OCI-LY7 (cell line): ENCODE results near the gene CHPT1. TPM values are rescaled to one million over a fixed set of nuclear protein-coding genes. Genes with fewer than 3 reads are reported as not detected.

Experiments used
- BruUV-seq: library from RNA; stranded (reverse); fragments of 400-500 nt; replicated peaks from 2 replicates; lab custom pipeline; 2021; lab: Mats Ljungman, UMichigan
- CTCF ChIA-PET: fragments of 300-600 bp; sonication (Branson Sonifier 250); formaldehyde crosslinking; loops from one replicate; lab custom pipeline; 2022; ENCODE audit warnings: antibody characterized with exemption; ENCODE audit not compliant: unreplicated experiment; lab: Charles Lee
- POLR2A ChIA-PET: fragments of 300-600 bp; sonication (Branson Sonifier 250); formaldehyde crosslinking; loops from one replicate; lab custom pipeline; 2022; ENCODE audit warnings: antibody characterized with exemption; lab: Charles Lee
- DNase-seq: peaks from one replicate; pipeline ENCODE4 v3.0.0-alpha.2; 2015; ENCODE audit warnings: low spot score
- H2AFZ ChIP-seq: fragments of 200-600 bp; sonication (generic), shearing (Covaris generic); 2 replicates; pipeline ENCODE4 v1.6.1; 2014; ENCODE audit warnings: mild to moderate bottlenecking, antibody characterized with exemption, low read length, moderate library complexity
- H3K27ac ChIP-seq: fragments of 200-600 bp; sonication (generic); 2 replicates; pipeline ENCODE4 v1.5.1; 2014; ENCODE audit warnings: mixed run types, low read depth, mild to moderate bottlenecking, moderate library complexity, low read length, inconsistent platforms; ENCODE audit not compliant: poor library complexity, severe bottlenecking
- H3K36me3 ChIP-seq: fragments of 200-600 bp; sonication (generic); 2 replicates; pipeline ENCODE4 v1.6.1; 2014; ENCODE audit warnings: mild to moderate bottlenecking, antibody characterized with exemption, low read length, moderate library complexity, mixed read lengths; ENCODE audit not compliant: insufficient read depth
- H3K4me1 ChIP-seq: fragments of 200-600 bp; sonication (generic); 2 replicates; pipeline ENCODE4 v1.5.1; 2014; ENCODE audit warnings: mild to moderate bottlenecking, low read length; ENCODE audit not compliant: insufficient read depth, poor library complexity, severe bottlenecking
- H3K4me2 ChIP-seq: fragments of 200-600 bp; sonication (generic); 2 replicates; pipeline ENCODE4 v1.6.1; 2014; ENCODE audit warnings: mild to moderate bottlenecking, low read length
- H3K4me3 ChIP-seq: fragments of 200-600 bp; sonication (generic); 2 replicates; pipeline ENCODE4 v1.5.1; 2014; ENCODE audit warnings: mild to moderate bottlenecking, low read depth, low read length; ENCODE audit not compliant: poor library complexity, severe bottlenecking
- H3K79me2 ChIP-seq: fragments of 200-600 bp; sonication (generic); 2 replicates; pipeline ENCODE4 v1.6.1; 2016; ENCODE audit warnings: low read depth, mild to moderate bottlenecking, low read length, moderate library complexity, mixed read lengths; ENCODE audit not compliant: insufficient read depth
- H3K9me2 ChIP-seq: fragments of 200-600 bp; sonication (generic); 2 replicates; pipeline ENCODE4 v1.6.1; 2016; ENCODE audit warnings: mild to moderate bottlenecking, low read length, mixed read lengths; ENCODE audit not compliant: insufficient read depth
- H3K9me3 ChIP-seq: fragments of 200-600 bp; sonication (generic); 2 replicates; pipeline ENCODE4 v1.6.1; 2014; ENCODE audit warnings: mild to moderate bottlenecking, mixed run types, low read length, mixed read lengths
- H4K20me1 ChIP-seq: fragments of 200-600 bp; sonication (generic); 2 replicates; pipeline ENCODE4 v1.6.1; 2014; ENCODE audit warnings: mild to moderate bottlenecking, antibody characterized with exemption, low read length, moderate library complexity, mixed read lengths; ENCODE audit not compliant: insufficient read depth
- EZH2phosphoT487 ChIP-seq: fragments of 200-600 bp; sonication (generic); IDR thresholded peaks from 2 replicates; pipeline ENCODE4 v1.6.1; 2018; ENCODE audit warnings: low read depth, borderline replicate concordance, mild to moderate bottlenecking, mixed run types, antibody characterized with exemption, low read length, moderate library complexity, mixed read lengths
- intact Hi-C: fragments of 100-400 bp; cut with micrococcal nuclease; formaldehyde crosslinking; loops from one replicate; pipeline ENCODE4 v1.10.0; 2022; ENCODE audit not compliant: unreplicated experiment
- total RNA-seq, 2 experiments: library from RNA; depleted of rRNA in 1 of 2; stranded (reverse); fragments of >200 nt in 1 of 2; shearing (Covaris generic) in 1 of 2; gene quantifications; 2 replicates each; pipeline ENCODE4 v1.2.3, GENCODE V29; 2014 to 2022
- TF ChIP-seq, protein P1 (sequence below): fragments of 200-600 bp; sonication (generic); conservative IDR thresholded peaks from 2 replicates; pipeline ENCODE4 v1.5.1; 2014; ENCODE audit warnings: mild to moderate bottlenecking, antibody characterized with exemption, low read length, moderate library complexity, mixed read lengths

Gene CHPT1
- total RNA-seq, 2 experiments from 2014 or later: 44.3 to 56.6 TPM

DNA sequence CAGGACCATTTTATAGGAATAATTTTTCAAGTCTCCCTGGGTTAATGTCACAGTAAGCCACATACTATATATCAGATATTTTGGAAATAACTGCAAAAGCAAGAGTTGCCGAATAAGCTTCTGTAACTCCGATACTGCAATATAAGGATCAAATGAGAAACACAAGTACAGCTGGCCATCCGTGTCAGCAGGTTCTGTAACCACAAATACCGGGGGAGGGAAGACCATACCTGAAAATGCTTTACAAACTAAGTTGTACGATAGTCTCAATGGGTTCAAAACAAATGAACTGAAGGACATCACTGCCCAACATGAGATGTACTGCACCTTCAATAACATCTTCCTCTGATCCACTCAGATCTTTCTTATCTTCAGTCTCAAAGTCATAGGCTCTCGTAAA lies 40.0 kb downstream of the CHPT1 start:
- DNase-seq: no peak
- no peak overlapping the region for H3K27ac ChIP-seq
- no peak overlapping the region for H3K4me3 ChIP-seq
- no peak overlapping the region for H3K4me2 ChIP-seq
- no peaks in the 10 kb centered on the region for H3K79me2 ChIP-seq
- H3K4me1 ChIP-seq: peaks cover 23% of the 10 kb centered on the region
- no peak overlapping the region for H2AFZ ChIP-seq
- no peaks in the 10 kb centered on the region for H3K9me2 ChIP-seq
- TF ChIP-seq EZH2phosphoT487: no peak
- TF ChIP-seq, protein P1, sequence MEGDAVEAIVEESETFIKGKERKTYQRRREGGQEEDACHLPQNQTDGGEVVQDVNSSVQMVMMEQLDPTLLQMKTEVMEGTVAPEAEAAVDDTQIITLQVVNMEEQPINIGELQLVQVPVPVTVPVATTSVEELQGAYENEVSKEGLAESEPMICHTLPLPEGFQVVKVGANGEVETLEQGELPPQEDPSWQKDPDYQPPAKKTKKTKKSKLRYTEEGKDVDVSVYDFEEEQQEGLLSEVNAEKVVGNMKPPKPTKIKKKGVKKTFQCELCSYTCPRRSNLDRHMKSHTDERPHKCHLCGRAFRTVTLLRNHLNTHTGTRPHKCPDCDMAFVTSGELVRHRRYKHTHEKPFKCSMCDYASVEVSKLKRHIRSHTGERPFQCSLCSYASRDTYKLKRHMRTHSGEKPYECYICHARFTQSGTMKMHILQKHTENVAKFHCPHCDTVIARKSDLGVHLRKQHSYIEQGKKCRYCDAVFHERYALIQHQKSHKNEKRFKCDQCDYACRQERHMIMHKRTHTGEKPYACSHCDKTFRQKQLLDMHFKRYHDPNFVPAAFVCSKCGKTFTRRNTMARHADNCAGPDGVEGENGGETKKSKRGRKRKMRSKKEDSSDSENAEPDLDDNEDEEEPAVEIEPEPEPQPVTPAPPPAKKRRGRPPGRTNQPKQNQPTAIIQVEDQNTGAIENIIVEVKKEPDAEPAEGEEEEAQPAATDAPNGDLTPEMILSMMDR: no peak
- H3K36me3 ChIP-seq: peaks cover 21% of the 10 kb centered on the region
- no peaks in the 10 kb centered on the region for H4K20me1 ChIP-seq
- no TSS peak for BruUV-seq
- POLR2A ChIA-PET: interaction anchor here (0.6 to 0.9 kb wide), 3 partner anchors 10 to 202 kb away, joined by 3 to 5 read pairs (median 4); no protein-coding TSS in a partner anchor
- no peaks in the 10 kb centered on the region for H3K9me3 ChIP-seq
- CTCF ChIA-PET: no interaction called here
- intact Hi-C loops: no loop called here

DNA sequence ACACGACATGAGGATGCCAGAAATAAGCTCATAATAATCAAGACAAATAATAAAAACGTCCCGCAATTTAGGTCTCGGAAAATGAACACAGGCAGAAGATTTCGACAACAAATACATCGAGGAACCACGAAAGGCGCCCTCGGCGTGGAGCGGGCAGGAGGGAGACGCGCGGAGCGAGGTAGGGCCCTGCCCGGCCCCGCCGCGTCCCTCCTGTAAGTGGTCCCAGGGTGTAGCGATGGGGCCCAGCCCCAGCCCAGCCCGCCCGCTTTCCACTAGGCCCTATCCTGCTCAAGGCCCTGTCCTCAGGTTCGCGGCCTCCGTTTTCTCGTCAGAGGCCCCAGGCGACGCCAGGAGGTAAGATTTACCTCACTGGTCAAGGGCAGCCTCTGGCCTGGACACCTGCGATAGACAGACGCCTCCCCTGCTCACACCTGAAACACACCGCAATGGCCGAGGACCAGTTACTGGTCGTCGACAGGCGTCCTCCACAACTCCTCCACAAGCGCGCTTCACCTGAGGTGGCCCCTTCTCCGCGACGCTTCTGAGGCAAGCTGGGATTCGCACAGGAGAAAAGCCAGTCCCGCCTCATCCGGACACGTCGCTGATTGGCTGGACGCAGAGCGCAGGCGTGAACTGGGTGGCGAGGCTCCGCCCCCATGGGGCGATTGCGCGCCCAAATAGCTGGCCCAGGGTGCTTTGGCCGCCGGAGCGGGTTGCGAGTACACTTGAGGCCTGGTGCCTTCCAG lies 41.7 kb downstream of the CHPT1 start, which contains the start of gene SYCP3:
TSS of gene SYCP3 (minus strand) at position 543 of the 746 bp plus-strand sequence. CDS start 1,527 bp downstream, outside the sequence.
- Histone ChIP-seq H3K36me3 (peaks cover 15% of the 10 kb centered on the region), H3K9me3 (no peaks in the 10 kb centered on the region), H3K9me2 (no peaks in the 10 kb centered on the region), H3K79me2 (no peaks in the 10 kb centered on the region), H3K4me2 (no peak within 1 kb of the TSS), H3K27ac (no peak within 1 kb of the TSS), H3K4me3 (no peak within 1 kb of the TSS), H4K20me1 (no peaks in the 10 kb centered on the region), H2AFZ (no peak within 1 kb of the TSS), H3K4me1 (peaks cover 37% of the 10 kb centered on the region)
- no peak for DNase-seq
- intact Hi-C loops: no loop called here
- POLR2A ChIA-PET: interaction anchor here (1.5 kb wide), 1 partner anchor 39 kb away, joined by 3 read pairs; no protein-coding TSS in a partner anchor
- BruUV-seq: no TSS peak
- TF ChIP-seq EZH2phosphoT487: no peak
- TF ChIP-seq, protein P1: no peak
- CTCF ChIA-PET: no interaction called here

DNA sequence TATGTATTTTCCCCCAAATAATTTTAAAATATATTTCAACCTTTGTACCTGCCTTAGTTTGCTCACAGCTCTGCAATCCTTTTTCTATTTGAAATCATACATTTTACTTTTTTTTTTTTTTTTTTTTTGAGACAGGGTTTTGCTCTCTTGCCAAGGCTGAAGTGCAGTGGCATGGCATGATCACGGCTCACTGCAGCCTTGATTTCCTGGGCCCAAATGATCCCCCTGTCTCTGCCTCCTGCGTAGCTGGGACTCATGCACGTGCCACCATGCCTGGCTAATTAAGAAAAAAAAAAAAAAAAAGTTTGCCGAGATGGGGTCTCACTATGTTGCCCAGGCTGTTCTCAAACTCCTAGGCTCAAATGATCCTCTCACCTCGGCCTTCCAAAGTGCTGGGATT lies 43.1 kb downstream of the CHPT1 start:
- DNase-seq: no peak
- H3K9me2 ChIP-seq: no peaks in the 10 kb centered on the region
- TF ChIP-seq, protein P1: no peak
- TF ChIP-seq EZH2phosphoT487: no peak
- no peak overlapping the region for H3K4me2 ChIP-seq
- intact Hi-C loops: loop anchor here (5.0 to 10.0 kb wide), 3 partner anchors 108 to 248 kb away; no protein-coding TSS in a partner anchor
- H4K20me1 ChIP-seq: no peaks in the 10 kb centered on the region
- H2AFZ ChIP-seq: no peak overlapping the region
- no peak overlapping the region for H3K27ac ChIP-seq
- POLR2A ChIA-PET: no interaction called here
- no peak overlapping the region for H3K4me3 ChIP-seq
- no peaks in the 10 kb centered on the region for H3K9me3 ChIP-seq
- peaks cover 52% of the 10 kb centered on the region for H3K4me1 ChIP-seq
- no peaks in the 10 kb centered on the region for H3K79me2 ChIP-seq
- CTCF ChIA-PET: no interaction called here
- no TSS peak for BruUV-seq
- H3K36me3 ChIP-seq: peaks cover 24% of the 10 kb centered on the region
